ENCODE results near the gene BPHL.
"Not testable (repeated sequence)": the region's sequence is repeated elsewhere in the genome, so short reads cannot be mapped to it uniquely, and the experiment has no call there.

BPHL gene

DNA sequence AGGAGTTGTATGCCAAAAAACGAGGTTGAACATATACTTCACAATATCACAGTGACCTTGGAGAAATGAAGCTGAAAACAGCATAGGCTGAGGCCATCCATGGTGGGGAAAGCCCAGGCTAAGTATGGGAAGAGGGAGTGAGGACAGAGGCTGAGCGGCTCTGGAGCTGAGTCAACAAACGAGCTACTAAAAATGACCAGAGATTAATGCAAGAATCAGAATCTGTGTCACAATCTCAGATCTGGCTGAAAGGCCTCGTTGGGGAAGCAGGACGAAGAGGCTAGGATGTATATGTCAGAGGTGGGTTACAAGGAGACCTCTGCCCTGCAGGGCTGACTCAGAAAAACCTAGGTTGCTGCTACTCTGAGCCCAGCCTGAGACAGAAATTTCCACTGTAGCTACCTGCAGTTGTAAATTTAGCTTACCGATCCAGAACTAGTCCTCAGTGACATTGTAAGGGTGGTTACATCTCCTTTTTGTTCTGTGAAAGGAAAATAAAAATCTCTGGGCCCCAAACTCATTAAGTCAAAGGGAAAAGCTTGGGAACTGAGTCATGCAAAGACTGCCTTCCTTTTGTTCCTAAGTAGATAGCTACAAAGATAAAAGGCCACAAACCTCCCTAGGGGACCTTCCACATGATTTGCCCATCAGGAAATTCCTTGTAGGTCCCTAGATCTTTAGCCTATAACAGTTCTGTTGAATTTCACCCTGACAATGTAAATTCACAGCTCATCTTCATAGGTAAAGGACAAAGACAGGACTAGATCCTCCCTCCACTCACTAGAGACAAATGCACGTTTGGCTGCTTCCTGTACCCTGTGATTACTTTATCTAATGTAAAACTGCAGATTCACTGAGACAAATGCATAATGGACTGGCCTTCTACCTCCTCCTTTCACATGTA lies 47.4 kb downstream of the BPHL start:
- no peak overlapping the region for H3K4me3 ChIP-seq (ENCODE audit: low read depth, low read length)
- TF ChIP-seq, protein P1, sequence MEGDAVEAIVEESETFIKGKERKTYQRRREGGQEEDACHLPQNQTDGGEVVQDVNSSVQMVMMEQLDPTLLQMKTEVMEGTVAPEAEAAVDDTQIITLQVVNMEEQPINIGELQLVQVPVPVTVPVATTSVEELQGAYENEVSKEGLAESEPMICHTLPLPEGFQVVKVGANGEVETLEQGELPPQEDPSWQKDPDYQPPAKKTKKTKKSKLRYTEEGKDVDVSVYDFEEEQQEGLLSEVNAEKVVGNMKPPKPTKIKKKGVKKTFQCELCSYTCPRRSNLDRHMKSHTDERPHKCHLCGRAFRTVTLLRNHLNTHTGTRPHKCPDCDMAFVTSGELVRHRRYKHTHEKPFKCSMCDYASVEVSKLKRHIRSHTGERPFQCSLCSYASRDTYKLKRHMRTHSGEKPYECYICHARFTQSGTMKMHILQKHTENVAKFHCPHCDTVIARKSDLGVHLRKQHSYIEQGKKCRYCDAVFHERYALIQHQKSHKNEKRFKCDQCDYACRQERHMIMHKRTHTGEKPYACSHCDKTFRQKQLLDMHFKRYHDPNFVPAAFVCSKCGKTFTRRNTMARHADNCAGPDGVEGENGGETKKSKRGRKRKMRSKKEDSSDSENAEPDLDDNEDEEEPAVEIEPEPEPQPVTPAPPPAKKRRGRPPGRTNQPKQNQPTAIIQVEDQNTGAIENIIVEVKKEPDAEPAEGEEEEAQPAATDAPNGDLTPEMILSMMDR (IDR thresholded peaks at IDR 0.05; ENCODE audit: borderline replicate concordance, insufficient read depth, low read depth, low read length), result no peak

DNA sequence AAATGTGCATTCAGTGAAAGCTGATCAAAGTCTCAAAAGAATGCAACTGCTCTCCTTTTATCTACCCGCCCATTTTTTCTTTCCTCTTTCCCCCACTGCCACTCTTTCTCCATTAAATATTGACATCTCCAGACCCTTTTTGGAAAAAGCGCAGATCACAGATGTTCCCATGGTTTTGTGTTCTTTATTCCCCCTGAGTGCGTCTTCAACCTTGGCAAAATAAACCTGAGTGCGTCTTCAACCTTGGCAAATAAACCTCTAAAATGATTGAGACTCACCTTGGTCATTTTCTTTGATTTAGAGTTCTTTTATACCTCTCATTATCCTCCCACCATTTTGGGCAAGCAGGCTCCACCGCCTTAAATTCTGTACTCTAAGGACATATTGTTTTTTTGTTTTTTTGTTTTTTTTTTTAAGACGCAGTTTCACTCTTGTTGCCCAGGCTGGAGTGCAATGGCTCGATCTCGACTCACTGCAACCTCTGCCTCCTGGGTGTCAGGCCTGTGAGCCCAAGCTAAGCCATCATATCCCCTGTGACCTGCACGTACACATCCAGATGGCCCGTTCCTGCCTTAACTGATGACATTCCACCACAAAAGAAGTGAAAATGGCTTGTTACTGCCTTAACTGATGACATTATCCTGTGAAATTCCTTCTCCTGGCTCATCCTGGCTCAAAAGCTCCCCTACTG lies 48.2 kb downstream of the BPHL start:
- H3K4me3 ChIP-seq (ENCODE audit: low read depth, low read length), result not testable (repeated sequence)

DNA sequence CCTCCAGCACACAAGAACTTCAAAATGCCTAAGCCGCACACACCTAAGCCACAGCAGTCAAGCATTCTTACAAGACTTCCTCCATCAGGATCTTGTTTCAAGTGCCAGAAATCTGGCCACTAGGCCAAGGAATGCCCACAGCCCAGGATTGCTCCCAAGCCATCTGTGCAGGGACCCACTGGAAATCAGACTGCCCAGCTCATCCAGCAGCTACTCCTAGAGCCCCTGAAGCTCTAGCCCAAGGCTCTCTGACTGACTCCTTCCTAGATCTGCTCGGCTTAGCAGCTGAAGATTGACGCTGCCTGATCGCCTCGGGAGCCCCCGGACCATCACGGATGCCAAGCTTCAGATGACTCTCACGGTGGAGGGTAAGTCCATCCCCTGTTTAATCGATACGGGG lies 49.5 kb downstream of the BPHL start:
- not testable (repeated sequence) for H3K4me3 ChIP-seq (ENCODE audit: low read depth, low read length)

DNA sequence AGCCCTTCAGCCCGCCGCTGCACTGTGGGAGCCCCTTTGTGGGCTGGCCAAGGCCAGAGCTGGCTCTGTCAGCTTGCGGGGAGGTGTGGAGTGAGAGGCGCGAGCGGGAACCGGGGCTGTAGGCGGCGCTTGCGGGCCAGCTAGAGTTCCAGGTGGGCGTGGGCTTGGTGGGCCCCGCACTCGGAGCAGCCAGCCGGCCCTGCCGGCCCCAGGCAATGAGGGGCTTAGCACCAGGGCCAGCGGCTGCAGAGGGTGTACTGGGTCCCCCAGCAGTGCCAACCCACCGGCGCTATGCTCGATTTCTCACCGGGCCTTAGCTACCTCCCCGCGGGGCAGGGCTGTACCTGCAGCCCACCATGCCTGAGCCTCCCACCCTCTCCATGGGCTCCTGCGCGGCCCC lies 52.2 kb downstream of the BPHL start:
- not testable (repeated sequence) for H3K4me3 ChIP-seq (ENCODE audit: low read depth, low read length)

DNA sequence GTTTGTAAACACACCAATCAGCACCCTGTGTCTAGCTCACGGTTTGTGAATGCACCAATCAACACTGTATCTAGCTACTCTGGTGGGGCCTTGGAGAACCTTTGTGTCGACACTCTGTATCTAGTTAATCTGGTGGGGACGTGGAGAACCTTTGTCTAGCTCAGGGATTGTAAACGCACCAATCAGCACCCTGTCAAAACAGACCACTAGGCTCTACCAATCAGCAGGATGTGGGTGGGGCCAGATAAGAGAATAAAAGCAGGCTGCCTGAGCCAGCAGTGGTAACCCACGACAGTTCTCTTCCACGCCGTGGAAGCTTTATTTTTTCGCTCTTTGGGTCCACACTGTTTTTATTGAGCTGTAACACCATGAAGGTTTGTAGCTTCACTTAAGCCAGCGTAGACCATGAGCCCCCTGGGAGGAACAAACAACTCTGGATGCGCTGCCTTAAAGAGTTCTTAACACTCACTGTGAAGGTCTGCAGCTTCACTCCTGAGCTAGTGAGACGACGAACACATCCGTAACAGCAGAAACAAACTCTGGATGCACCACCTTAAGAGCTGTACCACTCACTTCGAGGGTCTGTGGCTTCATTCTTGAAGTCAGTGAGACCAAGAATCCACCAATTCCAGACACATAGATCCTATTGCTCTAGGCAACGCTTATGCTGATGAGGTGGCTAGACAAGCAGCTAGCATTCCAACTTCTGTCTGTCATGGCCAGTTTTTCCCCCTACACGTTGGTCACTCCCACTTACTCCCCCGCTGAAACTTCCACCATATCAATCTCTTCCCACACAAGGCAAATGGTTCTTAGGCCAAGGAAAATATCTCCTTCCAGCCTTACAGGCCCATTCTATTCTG lies 53.0 kb downstream of the BPHL start:
- H3K4me3 ChIP-seq (ENCODE audit: low read depth, low read length), result not testable (repeated sequence)

DNA sequence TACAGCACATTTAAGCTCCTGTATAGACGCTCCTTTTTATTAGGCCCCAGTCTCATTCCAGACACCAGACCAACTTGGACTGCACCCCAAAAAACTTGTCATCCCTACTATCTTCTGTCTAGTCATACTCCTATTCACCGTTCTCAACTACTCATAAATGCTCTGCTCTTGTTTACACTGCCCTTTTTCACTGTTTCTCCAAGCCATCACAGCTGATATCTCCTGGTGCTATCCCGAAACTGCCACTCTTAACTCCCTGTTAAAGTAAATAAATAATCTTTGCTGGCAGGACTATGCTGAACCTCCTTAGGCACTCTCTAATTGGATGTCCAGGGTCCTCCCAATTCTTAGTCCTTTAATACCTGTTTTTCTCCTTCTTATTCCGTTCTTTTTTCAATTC lies 54.3 kb downstream of the BPHL start:
- not testable (repeated sequence) for H3K4me3 ChIP-seq (ENCODE audit: low read depth, low read length)

DNA sequence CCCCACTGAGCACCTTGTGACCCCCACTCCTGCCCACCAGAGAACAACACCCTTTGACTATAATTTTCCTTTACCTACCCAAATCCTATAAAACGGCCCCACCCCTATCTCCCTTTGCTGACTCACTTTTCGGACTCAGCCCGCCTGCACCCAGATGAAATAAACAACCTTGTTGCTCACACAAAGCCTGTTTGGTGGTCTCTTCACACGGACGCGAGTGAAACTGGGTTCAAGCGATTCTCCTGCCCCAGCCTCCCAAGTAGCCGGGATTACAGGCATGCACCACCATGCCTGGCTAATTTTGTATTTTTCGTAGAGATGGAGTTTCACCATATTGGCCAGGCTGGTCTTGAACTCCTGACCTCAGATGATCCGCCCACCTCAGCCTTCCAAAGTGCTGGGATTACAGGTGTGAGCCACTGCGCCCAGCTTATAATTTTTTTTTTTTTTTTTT lies 55.2 kb downstream of the BPHL start:
- H3K4me3 ChIP-seq (ENCODE audit: low read depth, low read length), result not testable (repeated sequence)

DNA sequence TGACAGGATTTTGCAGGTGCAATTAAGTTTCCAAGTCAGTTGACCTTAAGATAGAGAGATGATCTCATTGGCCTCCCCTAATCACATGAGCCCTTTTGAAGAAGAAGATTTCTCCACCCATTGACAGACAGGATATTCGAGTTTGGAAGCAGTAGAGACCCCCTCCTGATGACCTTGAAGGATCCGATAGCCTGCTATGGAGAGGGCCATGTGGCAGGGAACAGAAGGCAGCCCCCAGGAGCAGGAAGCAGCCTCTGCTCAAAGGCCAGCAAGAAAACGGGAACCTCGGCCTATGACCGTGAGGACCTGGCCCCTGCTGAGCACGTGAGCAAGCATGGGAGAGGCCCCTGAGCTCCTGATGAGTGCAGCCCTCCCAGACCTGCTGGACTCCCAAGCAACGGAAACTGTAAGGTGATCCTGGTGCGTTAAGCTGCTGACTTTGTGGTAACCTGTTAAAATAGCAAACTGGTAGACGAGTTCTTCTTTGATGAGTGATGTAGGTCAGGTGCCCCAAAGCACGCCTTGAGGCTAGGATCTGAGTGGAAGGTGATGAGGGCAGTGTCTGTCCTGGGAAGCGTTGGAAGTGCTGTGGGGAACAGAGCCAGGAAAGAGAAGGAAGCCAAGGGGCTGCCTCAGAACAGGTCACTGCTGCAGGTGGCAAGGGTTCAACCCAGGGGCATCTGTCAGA lies 57.3 kb downstream of the BPHL start:
- TF ChIP-seq, protein P1 (IDR thresholded peaks at IDR 0.05; ENCODE audit: borderline replicate concordance, insufficient read depth, low read depth, low read length), result no peak
- H3K4me3 ChIP-seq (ENCODE audit: low read depth, low read length), result no peak overlapping the region

DNA sequence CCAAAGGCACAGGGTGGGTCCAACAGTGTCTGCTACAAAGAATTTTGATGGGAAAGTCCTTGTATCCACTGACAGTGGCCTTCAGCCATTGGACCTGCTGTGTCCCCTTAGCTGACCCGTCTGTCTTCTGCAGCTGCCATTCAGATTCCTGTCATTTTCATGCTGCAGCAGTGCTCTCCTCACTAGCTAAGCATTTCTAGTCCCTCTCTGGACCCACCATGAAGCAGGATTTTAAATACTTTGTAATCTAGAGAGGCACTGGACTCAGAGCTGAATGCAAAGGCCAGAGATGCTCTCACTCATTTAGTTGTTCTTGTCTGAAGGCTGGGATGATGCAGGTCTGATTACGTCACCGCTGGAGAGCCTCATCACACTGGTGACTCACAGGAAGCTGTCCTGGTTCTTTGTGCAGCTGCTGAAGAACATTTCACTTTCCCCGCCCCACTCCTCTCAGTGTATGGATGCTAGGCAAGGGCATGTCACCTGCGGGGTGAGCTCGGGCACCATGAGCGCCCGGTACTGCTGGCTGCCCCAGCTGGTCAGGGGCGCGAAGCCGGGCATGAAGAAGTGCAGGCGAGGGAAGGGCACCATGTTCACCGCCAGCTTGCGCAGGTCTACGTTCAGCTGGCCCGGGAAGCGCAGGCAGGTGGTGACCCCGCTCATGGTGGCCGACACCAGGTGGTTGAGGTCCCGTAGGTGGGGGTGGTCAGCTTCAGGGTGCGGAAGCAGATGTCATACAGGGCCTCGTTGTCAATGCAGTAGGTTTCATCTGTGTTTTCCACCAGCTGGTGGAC lies 58.2 kb downstream of the BPHL start:
- H3K4me3 ChIP-seq (ENCODE audit: low read depth, low read length), result no peak overlapping the region
- TF ChIP-seq, protein P1 (IDR thresholded peaks at IDR 0.05; ENCODE audit: borderline replicate concordance, insufficient read depth, low read depth, low read length), result no peak

DNA sequence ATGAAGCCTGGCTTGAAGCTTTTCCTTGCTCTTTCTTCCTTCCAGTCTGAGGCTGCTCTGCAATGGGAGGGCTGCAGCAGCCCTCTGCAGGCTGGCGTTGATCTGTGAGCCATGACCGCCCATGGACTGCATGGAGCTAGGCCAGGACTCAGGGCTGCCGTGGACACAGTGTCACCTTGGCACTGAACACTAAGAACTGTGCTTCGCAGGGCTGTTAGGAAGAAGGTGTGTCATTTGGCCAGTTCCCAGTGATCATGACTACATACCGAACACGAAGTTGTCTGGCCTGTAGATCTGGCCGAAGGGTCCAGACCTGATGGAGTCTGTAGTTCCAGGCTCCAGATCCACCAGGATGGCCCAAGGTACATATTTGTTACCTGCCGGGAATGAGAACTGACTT lies 60.2 kb downstream of the BPHL start:
- H3K4me3 ChIP-seq (ENCODE audit: low read depth, low read length), result not testable (repeated sequence)

DNA sequence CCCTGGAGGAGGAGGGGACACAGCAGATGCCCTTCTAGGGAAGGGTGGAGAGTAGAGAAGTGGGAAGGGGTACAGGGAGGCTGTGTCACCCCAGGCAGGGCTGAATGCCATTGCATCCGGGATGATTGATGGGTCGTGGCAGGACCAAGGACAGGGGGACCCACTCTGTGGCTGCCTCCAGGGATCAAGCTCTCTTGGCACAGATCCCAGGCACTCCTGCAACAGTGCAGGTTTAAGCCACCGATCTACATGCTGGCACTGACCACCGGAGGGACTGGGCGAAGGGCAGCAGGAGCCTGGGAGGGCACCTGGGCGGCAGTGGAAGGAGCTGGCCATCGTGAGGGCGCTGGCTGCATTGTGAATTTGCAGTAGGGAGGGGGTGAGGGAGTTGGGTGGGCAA lies 61.4 kb downstream of the BPHL start:
- not testable (repeated sequence) for H3K4me3 ChIP-seq (ENCODE audit: low read depth, low read length)
